EL (cell line): ENCODE results near the gene NALF2.

Source experiments
- DNase-seq: peaks from one replicate; pipeline ENCODE4 v3.0.0-alpha.2; 2016

The NALF2 gene

GRCh38 chrX:69503782-69504625 lies at the start of gene NALF2:
Gene NALF2, plus strand, starts transcription at chrX:69504326. Its CDS starts 957 bp downstream, at chrX:69505283.
- DNase-seq, result peak; percentile 25

- DNase-seq, result no peak
Measured at GRCh38 chrX:69457756-69458155, 46.4 kb upstream of the NALF2 start.

- DNase-seq, result no peak
Measured at GRCh38 chrX:69466546-69466945, 37.6 kb upstream of the NALF2 start.

- DNase-seq, result no peak
Measured at GRCh38 chrX:69469975-69470374, 34.2 kb upstream of the NALF2 start.

- DNase-seq, result no peak
Measured at GRCh38 chrX:69489625-69490024, 14.5 kb upstream of the NALF2 start.

GRCh38 chrX:69493193-69493592 lies 10.9 kb upstream of the NALF2 start:
- no peak for DNase-seq

- no peak for DNase-seq
Measured at GRCh38 chrX:69493766-69494165, 10.4 kb upstream of the NALF2 start.

- no peak for DNase-seq
Measured at GRCh38 chrX:69496183-69496582, 7.9 kb upstream of the NALF2 start.

- DNase-seq, result no peak
Measured at GRCh38 chrX:69501429-69501828, 2.7 kb upstream of the NALF2 start.

- no peak for DNase-seq
Measured at GRCh38 chrX:69503228-69503781, 821 bp upstream of the NALF2 start.

- DNase-seq, result no peak
Measured at GRCh38 chrX:69504626-69505612, 793 bp downstream of the NALF2 start.

GRCh38 chrX:69505772-69506616 lies 1.9 kb downstream of the NALF2 start:
- DNase-seq, result no peak

GRCh38 chrX:69506617-69507499 lies 2.7 kb downstream of the NALF2 start:
- no peak for DNase-seq

- DNase-seq, result no peak
Measured at GRCh38 chrX:69507500-69507789, 3.3 kb downstream of the NALF2 start.

- DNase-seq, result no peak
Measured at GRCh38 chrX:69508610-69509009, 4.5 kb downstream of the NALF2 start.

GRCh38 chrX:69510137-69510715 lies 6.1 kb downstream of the NALF2 start:
- DNase-seq, result no peak

GRCh38 chrX:69510914-69511513 lies 6.9 kb downstream of the NALF2 start:
- no peak for DNase-seq

- no peak for DNase-seq
Measured at GRCh38 chrX:69522052-69522451, 17.9 kb downstream of the NALF2 start.

GRCh38 chrX:69523314-69523713 lies 19.2 kb downstream of the NALF2 start:
- DNase-seq, result no peak

GRCh38 chrX:69524781-69525363 lies 20.7 kb downstream of the NALF2 start:
- DNase-seq, result no peak
